Testis (tissue), 2 donors: ENCODE measurements around the gene VSTM2B.

Experiments used
- CTCF ChIP-seq, 3 experiments: fragments of 450-650 bp in 2 of 3; fragments of 200-600 bp in 1 of 3; sonication (generic) in 1 of 3; IDR thresholded peaks; one replicate each; pipeline ENCODE4 v1.5.1; 2016 to 2019; ENCODE audit warnings: antibody characterized with exemption in 3 of 3, mild to moderate bottlenecking in 2 of 3, moderate library complexity in 1 of 3
- POLR2A ChIP-seq: fragments of 450-650 bp; IDR thresholded peaks from one replicate; pipeline ENCODE4 v1.6.1; 2017; ENCODE audit warnings: antibody characterized with exemption, mild to moderate bottlenecking, moderate library complexity

GRCh38 chr19:29539670-29540069 is 13.9 kb downstream of the VSTM2B start:
- TF ChIP-seq POLR2A (no peak), CTCF (IDR thresholded peaks at IDR 0.05) (no peak)
